Astrocyte (in vitro differentiated cells and primary cell): ENCODE results near the gene PASK. TPM values are rescaled to one million over a fixed set of nuclear protein-coding genes. Genes with fewer than 3 reads are reported as not detected.

Experiments
- DNase-seq: peaks from one replicate; pipeline ENCODE4 v3.0.0-alpha.2; 2010; ENCODE audit warnings: low read depth
- FAIRE-seq: peaks from 2 replicates; lab custom pipeline; 2011; peaks lifted over from hg19 to GRCh38; lab: Jason Lieb, UNC
- H2AFZ ChIP-seq: 2 replicates; pipeline ENCODE4 v1.6.0; 2012; ENCODE audit warnings: low read depth, low read length, inconsistent platforms
- H3K27ac ChIP-seq: 2 replicates; pipeline ENCODE4 v1.5.1; 2011; ENCODE audit warnings: low read depth, low read length, inconsistent platforms
- H3K27me3 ChIP-seq: 2 replicates; pipeline ENCODE4 v1.6.0; 2011; ENCODE audit warnings: low read length, inconsistent platforms; ENCODE audit not compliant: insufficient read depth
- H3K36me3 ChIP-seq: 2 replicates; pipeline ENCODE4 v1.5.1; 2011; ENCODE audit warnings: low read length, inconsistent platforms; ENCODE audit not compliant: insufficient read depth
- H3K4me1 ChIP-seq: 2 replicates; pipeline ENCODE4 v1.5.1; 2011; ENCODE audit warnings: low read length, inconsistent platforms; ENCODE audit not compliant: insufficient read depth
- H3K4me2 ChIP-seq: 2 replicates; pipeline ENCODE4 v1.6.0; 2012; ENCODE audit warnings: low read length, inconsistent platforms
- H3K4me3 ChIP-seq: 2 replicates; pipeline ENCODE4 v1.5.1; 2011; ENCODE audit warnings: low read depth, mild to moderate bottlenecking, low read length, inconsistent platforms; ENCODE audit not compliant: insufficient read depth
- H3K79me2 ChIP-seq: 2 replicates; pipeline ENCODE4 v1.6.0; 2012; ENCODE audit warnings: mild to moderate bottlenecking, low read length, inconsistent platforms; ENCODE audit not compliant: insufficient read depth
- H3K9ac ChIP-seq: 2 replicates; pipeline ENCODE4 v1.6.0; 2012; ENCODE audit warnings: mild to moderate bottlenecking, low read length, inconsistent platforms
- H3K9me3 ChIP-seq: 2 replicates; pipeline ENCODE4 v1.5.1; 2012; ENCODE audit warnings: low read depth, mild to moderate bottlenecking, low read length, inconsistent platforms; ENCODE audit not compliant: insufficient read depth
- H4K20me1 ChIP-seq: 2 replicates; pipeline ENCODE4 v1.6.0; 2012; ENCODE audit warnings: low read length, inconsistent platforms; ENCODE audit not compliant: insufficient read depth
- H3K27ac Mint-ChIP-seq: one replicate; pipeline ENCODE4 v1.8.0; 2021; ENCODE audit warnings: mild to moderate bottlenecking, mixed read lengths; ENCODE audit not compliant: unreplicated experiment
- H3K27me3 Mint-ChIP-seq: one replicate; pipeline ENCODE4 v1.8.0; 2021; ENCODE audit warnings: low read depth, mixed read lengths; ENCODE audit not compliant: unreplicated experiment
- H3K36me3 Mint-ChIP-seq: one replicate; pipeline ENCODE4 v1.8.0; 2021; ENCODE audit warnings: low read depth, mixed read lengths; ENCODE audit not compliant: unreplicated experiment
- H3K4me1 Mint-ChIP-seq: one replicate; pipeline ENCODE4 v1.8.0; 2021; ENCODE audit warnings: low read depth, mixed read lengths; ENCODE audit not compliant: unreplicated experiment
- H3K4me3 Mint-ChIP-seq: one replicate; pipeline ENCODE4 v1.8.0; 2021; ENCODE audit warnings: mild to moderate bottlenecking, moderate library complexity, mixed read lengths; ENCODE audit not compliant: unreplicated experiment
- H3K9me3 Mint-ChIP-seq: one replicate; pipeline ENCODE4 v1.8.0; 2021; ENCODE audit warnings: mild to moderate bottlenecking, mixed read lengths; ENCODE audit not compliant: unreplicated experiment
- CTCF ChIP-seq: IDR thresholded peaks from 2 replicates; pipeline ENCODE4 v1.5.1; 2011; ENCODE audit warnings: low read depth, mild to moderate bottlenecking, inconsistent platforms, low read length, moderate library complexity; ENCODE audit not compliant: insufficient read depth
- EZH2 ChIP-seq: IDR thresholded peaks from 2 replicates; pipeline ENCODE4 v1.6.1; 2012; ENCODE audit warnings: mild to moderate bottlenecking, low read length, inconsistent platforms; ENCODE audit not compliant: insufficient read depth
- total RNA-seq: library from RNA; stranded (reverse); gene quantifications from 2 replicates; pipeline ENCODE4 v1.2.1, GENCODE V29; 2021

Gene PASK
- total RNA-seq, 1 donor from 2014 or later = 8.0 TPM

- peaks cover 5% of the 10 kb centered on the region for H3K36me3 Mint-ChIP-seq
- no peak for FAIRE-seq
- no peaks in the 10 kb centered on the region for H3K27me3 ChIP-seq
- peaks cover 10% of the 10 kb centered on the region for H3K27me3 Mint-ChIP-seq
- H3K27ac ChIP-seq = no peak overlapping the region
- no peaks in the 10 kb centered on the region for H3K9me3 Mint-ChIP-seq
- H3K4me2 ChIP-seq = no peak overlapping the region
- H3K36me3 ChIP-seq = no peaks in the 10 kb centered on the region
- no peaks in the 10 kb centered on the region for H3K9me3 ChIP-seq
- peaks cover 3% of the 10 kb centered on the region for H3K4me1 Mint-ChIP-seq
- DNase-seq = no peak
- no peak overlapping the region for H2AFZ ChIP-seq
- H3K4me3 Mint-ChIP-seq = no peak overlapping the region
- peaks cover 15% of the 10 kb centered on the region for H3K4me1 ChIP-seq
- no peak overlapping the region for H3K9ac ChIP-seq
- H3K79me2 ChIP-seq = peaks cover 9% of the 10 kb centered on the region
- no peak for TF ChIP-seq CTCF
- TF ChIP-seq EZH2 = no peak
- no peak overlapping the region for H3K27ac Mint-ChIP-seq
- H3K4me3 ChIP-seq = no peak overlapping the region
- no peaks in the 10 kb centered on the region for H4K20me1 ChIP-seq
These were observed 3.0 kb downstream of the PASK start for GRCh38 chr2:241146286-241146685.

GRCh38 chr2:241142593-241142992, 6.7 kb downstream of the PASK start:
- H3K4me1 Mint-ChIP-seq = peaks cover 4% of the 10 kb centered on the region
- no peak for FAIRE-seq

More at GRCh38 chr2:241142593-241142992, 6.7 kb downstream of the PASK start:
- Histone ChIP-seq H2AFZ (no peak overlapping the region), H3K27ac (no peak overlapping the region), H3K79me2 (no peaks in the 10 kb centered on the region), H3K36me3 (no peaks in the 10 kb centered on the region), H3K4me3 (no peak overlapping the region), H4K20me1 (no peaks in the 10 kb centered on the region), H3K27me3 (no peaks in the 10 kb centered on the region), H3K4me2 (no peak overlapping the region), H3K4me1 (no peaks in the 10 kb centered on the region), H3K9ac (no peak overlapping the region), H3K9me3 (no peaks in the 10 kb centered on the region)
- no peak overlapping the region for H3K4me3 Mint-ChIP-seq
- no peak for DNase-seq
- H3K36me3 Mint-ChIP-seq = peaks cover 5% of the 10 kb centered on the region
- peaks cover 17% of the 10 kb centered on the region for H3K27me3 Mint-ChIP-seq
- H3K9me3 Mint-ChIP-seq = no peaks in the 10 kb centered on the region
- TF ChIP-seq CTCF (no peak), EZH2 (no peak)
- no peak overlapping the region for H3K27ac Mint-ChIP-seq
